SHP77 (cell line): Measurements from ENCODE around the gene ANKRD55.

ENCODE experiments used
- DNase-seq, 2 experiments: peaks; one replicate each; lab custom pipeline; 2025; lab: John Stamatoyannopoulos, UW

Gene ANKRD55

GRCh38 chr5:56077796-56078233 is 155.3 kb downstream of the ANKRD55 start:
- no peak for DNase-seq

GRCh38 chr5:56076486-56076885 is 156.6 kb downstream of the ANKRD55 start:
- no peak for DNase-seq

GRCh38 chr5:56075361-56075760 is 157.8 kb downstream of the ANKRD55 start:
- no peak for DNase-seq

GRCh38 chr5:56072863-56073766 is 160.0 kb downstream of the ANKRD55 start:
- no peak for DNase-seq

- no peak for DNase-seq
Observed at GRCh38 chr5:56071470-56071869, 161.7 kb downstream of the ANKRD55 start.

- DNase-seq: no peak
Observed at GRCh38 chr5:56070851-56071465, 162.2 kb downstream of the ANKRD55 start.

GRCh38 chr5:56069652-56070226 is 163.4 kb downstream of the ANKRD55 start:
- DNase-seq: no peak

GRCh38 chr5:56066931-56067450 is 166.1 kb downstream of the ANKRD55 start:
- no peak for DNase-seq

GRCh38 chr5:56064984-56065383 is 168.1 kb downstream of the ANKRD55 start:
- DNase-seq: no peak

- no peak for DNase-seq
Observed at GRCh38 chr5:56060276-56061110, 172.6 kb downstream of the ANKRD55 start.

GRCh38 chr5:56059854-56060253 is 173.3 kb downstream of the ANKRD55 start:
- no peak for DNase-seq

GRCh38 chr5:56056875-56057274 is 176.3 kb downstream of the ANKRD55 start:
- DNase-seq: no peak

- no peak for DNase-seq
Observed at GRCh38 chr5:56055859-56056258, 177.3 kb downstream of the ANKRD55 start.

- DNase-seq: no peak
Observed at GRCh38 chr5:56055287-56055686, 177.8 kb downstream of the ANKRD55 start.

GRCh38 chr5:56054666-56055065 is 178.5 kb downstream of the ANKRD55 start:
- DNase-seq: no peak

- DNase-seq: no peak
Observed at GRCh38 chr5:56053363-56053762, 179.8 kb downstream of the ANKRD55 start.

- DNase-seq: no peak
Observed at GRCh38 chr5:56052735-56053134, 180.4 kb downstream of the ANKRD55 start.

GRCh38 chr5:56050551-56051255 is 182.4 kb downstream of the ANKRD55 start:
- DNase-seq: no peak
